NOMO-1 (cell line): Measurements from ENCODE around the gene RFC2.
A peak's percentile ranks its signal among the peaks of the same experiment; 100 is the strongest.
"Not testable (repeated sequence)": the region's sequence is repeated elsewhere in the genome, so short reads cannot be mapped to it uniquely, and the experiment has no call there.

Source experiments
- DNase-seq, 2 experiments: peaks; one replicate each; lab custom pipeline; 2025; ENCODE audit not compliant: unreplicated experiment in 2 of 2; lab: John Stamatoyannopoulos, UW

The RFC2 gene

DNA sequence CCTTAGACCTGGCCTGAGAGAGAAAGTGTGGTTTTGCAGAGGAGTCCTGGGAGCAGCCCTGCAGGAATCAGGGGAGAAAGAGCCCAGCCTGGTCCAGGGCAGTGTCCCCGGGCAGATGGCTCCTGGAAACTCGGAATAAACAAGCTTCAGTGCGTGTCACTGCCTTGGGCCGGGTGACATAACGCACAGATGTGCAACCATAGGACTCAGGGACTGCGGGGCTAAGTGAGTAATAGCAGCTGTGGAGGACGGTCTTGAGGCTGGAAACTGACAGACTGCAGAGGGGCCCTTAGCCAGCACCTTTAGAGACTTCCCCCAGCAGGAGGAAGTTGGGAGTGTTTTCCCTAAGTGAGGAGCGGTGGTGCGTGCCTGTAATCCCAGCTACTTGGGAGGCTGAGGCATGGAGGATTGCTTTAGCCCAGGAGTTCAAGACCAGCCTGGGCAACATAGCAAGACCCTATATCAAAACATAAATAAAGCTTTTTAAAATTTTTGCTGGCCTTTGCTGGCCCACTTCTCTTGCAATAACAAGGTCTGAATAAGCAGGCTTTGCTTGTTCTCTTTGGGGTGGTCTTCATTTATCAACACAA lies 29.8 kb upstream of the RFC2 start:
- peak; percentile 41 to 69 for DNase-seq

GRCh38 chr7:74282748-74283459 lies 28.7 kb upstream of the RFC2 start:
- DNase-seq, result no peak

DNA sequence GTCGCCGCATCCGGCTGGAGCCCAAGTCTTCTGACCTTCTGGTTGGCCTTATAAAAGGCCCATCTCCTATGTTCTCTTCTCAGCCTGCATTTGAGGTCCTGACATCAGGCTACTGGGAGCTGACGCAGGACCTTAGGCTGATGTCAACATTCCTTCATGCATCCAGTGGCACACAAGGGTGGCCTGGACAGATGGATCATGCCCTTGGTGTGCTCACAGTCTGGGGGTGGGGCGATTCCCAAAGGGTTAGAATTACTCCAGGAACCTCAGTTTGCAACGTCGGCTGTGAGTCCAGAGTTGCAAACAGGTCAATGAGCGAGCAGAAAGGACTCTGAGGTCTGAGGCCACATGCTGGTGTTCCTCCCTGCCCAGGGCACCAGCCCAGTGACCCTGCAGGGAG lies 26.8 kb upstream of the RFC2 start:
- no peak for DNase-seq

- DNase-seq, result no peak
Measured at GRCh38 chr7:74277636-74278035, 23.4 kb upstream of the RFC2 start.

DNA sequence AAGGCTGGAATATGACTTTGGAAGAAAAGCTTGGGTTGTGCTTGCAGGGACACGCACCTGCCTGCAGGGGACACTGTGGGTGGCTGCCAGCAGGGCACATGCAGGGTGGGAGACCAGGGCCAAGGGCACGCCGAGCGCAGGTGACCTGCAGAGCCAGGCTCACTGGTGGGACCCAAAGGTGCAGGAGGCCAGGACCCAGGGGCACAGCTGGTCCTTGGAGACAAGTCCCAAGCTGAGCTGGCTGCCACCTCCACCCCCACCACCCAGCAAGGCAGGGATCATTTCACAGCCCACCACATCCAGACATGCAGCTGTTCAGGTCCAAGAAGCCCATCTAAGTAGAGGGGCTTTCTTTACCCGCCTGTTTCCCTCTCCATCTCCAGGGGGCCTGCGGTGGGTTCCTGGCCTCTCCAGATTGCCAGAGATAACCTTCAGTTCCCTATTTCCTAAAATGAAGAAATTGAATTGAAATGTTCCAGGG lies 21.2 kb upstream of the RFC2 start:
- DNase-seq, result peak in 1 of 2 experiments; percentile 53

DNA sequence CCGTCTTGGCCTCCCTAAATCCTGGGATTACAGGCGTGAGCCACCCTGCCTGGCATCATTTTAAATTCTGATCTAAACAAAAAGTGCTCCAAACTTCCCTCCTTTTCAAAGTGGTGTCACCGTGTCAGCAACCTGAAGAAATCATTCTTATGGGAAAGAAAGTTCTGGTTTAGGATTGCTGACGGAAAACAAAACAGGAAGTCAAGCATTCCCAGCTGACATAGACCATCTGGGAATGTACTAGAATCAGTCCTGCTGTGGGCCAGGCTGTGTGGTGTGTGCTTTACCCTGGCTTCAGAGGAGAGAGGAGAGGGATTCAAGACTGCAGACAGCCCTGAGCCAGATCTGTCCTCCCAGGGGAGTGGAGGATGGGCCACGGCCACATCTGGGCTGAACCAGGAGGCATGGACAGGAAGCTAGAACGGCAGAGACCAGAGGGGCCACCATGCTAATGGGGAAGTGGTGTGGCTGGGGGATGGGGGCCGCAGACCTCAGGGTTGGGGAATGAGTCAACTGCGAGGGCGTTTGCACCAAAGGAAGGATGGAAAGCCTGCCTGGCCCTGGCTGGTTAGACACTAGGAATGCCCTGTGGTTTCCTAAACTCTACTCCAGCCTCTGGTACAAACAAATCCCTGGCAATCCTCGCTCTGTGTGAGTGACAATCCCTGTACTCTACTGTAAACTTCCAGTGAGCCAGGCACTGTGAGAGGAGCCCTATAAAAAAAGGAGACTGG lies 18.3 kb upstream of the RFC2 start:
- peak; percentile 100 for DNase-seq

- peak; percentile 76 to 77 for DNase-seq
Measured at GRCh38 chr7:74271742-74272141, 17.5 kb upstream of the RFC2 start.

DNA sequence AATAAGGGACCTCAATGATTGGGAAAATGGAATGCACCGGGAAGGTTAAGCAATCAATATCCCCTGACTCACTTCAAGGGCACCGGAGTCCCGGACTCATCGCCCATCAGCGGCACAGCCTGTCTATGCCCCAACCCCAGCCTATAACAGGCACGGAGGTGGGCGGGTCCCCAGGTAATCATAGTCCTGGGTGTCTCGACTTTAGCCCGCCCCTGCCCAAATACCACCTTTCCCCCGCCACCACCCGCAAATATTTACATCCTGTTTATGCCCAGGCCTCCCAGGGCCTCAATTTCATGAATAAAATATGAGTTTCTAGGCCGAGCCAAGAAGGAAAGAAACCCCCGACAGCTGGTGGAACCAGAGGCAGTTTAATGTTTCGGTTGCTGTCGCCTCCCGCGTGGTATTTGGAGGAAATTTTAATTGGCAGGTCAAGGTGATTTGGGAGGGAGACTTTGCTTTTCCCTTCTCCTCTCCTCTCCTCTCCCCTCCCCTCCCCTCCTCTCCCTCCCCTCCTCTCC lies 15.6 kb upstream of the RFC2 start:
- DNase-seq, result peak; percentile 79 to 84

GRCh38 chr7:74267756-74268565 lies 13.8 kb upstream of the RFC2 start:
- DNase-seq, result no peak

- DNase-seq, result peak; percentile 49 to 85
Measured at GRCh38 chr7:74266191-74266963, 12.2 kb upstream of the RFC2 start.

DNA sequence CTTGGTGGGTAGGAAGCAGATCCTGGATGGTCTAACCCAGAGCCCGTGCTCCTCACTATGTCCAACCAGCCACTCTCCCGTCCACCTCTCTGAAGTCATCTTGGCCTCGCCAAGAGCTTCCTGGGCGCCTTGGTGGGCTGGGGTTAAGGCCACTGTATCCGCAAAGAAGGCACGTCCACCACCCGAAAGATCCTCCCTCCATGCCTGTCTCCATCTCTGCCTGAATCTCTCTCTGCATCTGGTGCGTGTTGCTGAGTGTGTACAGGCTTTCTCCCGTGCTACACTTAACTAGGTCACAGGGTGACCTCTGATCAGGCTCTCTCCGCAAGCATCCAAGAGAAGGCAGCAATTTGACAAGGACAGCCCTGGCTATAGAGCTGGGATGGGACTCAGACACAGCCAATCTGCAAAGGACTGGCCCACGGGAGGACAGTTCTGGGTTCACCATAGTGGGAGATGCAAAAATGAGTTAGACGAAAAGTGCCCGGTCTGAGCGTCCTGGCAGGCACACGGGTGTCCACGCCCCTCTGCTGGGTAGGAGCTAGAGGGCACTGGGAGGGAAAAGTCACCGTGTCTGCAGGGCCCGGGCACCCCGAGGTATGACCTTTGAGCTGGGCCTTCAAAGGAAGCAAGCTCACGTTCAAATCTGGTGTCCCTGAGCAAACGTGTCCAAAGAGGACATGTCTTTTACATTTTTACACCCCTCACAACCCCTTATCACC lies 9.4 kb upstream of the RFC2 start:
- DNase-seq, result no peak

DNA sequence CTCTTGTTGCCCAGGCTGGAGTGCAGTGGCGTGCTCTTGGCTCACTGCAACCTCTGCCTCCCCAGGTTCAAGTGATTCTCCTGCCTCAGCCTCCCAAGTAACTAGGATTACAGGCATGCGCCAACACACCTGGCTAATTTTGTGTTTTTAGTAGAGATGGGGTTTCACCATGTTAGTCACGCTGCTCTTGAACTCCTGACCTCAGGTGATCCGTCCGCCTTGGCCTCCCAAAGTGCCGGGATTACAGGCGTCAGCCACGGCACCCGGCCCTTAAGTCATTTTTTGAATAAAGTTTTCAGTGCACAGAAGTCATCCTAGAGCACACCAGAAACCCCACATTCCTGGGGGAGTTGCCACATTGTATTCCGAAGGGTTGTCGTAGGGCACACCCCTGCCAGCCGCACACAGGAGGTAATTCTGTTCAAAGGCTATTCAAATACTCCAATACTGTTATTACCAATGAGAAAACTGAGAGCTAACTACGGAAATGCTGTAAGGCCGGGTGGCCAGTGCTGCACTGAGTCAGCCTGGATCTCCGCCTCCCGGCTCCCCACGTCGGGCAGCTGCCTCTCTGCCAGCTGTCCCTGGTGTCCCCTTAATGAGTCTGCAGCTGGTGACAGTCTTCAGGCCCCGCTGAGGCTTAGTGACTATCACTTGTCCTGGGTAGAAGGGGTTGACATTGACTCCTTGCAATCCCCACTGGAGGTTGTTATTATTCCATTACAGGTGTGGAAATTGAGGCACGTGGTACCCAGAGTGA lies 8.6 kb upstream of the RFC2 start:
- no peak for DNase-seq

- no peak for DNase-seq
Measured at GRCh38 chr7:74258639-74259038, 4.4 kb upstream of the RFC2 start.

GRCh38 chr7:74256491-74257408 lies 2.6 kb upstream of the RFC2 start:
- no peak for DNase-seq

GRCh38 chr7:74255461-74255860 lies 1.3 kb upstream of the RFC2 start:
- DNase-seq, result not testable (repeated sequence)

GRCh38 chr7:74254858-74255379 lies 720 bp upstream of the RFC2 start:
- DNase-seq, result no peak

GRCh38 chr7:74253835-74254128 lies 417 bp downstream of the RFC2 start:
- DNase-seq, result no peak

DNA sequence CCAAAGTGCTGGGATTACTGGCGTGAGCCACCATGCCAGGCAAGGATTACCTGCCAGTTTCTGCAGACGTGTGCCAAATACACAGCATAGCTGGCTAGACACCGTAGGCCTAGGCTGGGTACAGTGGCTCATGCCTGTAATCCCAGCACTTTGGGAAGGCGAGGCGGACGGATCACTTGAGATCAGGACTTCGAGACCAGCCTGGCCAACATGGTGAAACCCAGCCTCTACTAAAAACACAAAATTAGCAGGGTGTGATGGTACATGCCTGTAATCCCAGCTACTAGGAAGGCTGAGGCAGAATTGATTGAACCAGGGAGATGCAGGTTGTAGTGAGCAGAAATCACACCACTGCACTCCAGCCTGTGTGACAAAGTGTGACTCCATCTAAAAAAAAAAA lies 868 bp downstream of the RFC2 start:
- no peak for DNase-seq
